ENCODE data around the gene FBLN2.

The FBLN2 gene

DNA sequence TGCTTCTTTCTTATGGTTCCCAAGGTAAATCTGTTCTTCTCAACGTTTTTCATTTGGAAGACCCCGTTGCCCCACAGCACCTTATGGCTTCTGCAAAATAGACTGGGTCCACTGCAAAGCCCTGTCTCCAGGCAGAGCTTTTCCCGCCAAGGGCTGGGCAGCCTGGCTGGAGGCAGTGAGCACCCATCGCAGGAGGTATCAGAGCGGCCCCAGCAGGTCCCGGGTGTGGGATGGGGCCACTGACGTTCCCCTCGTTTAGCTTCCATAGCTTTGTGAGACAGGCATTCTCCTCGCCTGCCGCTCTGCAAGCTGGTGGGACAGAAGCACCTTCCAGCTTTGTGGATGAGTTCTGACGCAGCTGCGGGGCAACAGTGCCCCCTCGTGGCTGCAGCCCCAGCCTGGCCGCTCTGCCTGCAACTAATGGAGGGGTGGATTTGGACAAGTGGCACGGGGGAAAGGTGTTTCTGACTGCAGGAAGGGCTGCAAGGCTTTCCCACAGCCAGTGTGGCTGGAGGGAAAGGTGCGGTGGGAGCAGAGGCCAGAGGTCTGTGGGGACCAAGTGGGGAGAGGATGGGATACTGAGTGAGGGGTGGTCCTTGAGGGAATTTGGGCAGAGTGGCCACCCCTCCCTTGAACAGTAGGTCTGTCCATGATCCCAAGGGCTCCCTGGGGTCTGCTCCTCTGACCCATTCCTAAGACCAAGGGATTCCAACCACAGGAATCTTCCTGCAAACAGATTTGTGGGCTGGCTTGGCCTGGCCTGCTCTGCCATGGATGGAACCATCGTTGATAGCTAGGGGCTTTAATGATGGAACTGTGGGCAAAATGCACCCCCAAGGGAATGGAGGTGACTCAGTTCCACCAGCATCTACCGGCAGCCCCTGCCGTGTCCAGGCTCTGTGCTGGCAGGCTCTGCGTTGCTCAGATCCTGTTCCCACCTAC is 99.4 kb downstream of the FBLN2 start:
- DNase-seq (ENCODE audit: low spot score) = peak; percentile 94

- DNase-seq (ENCODE audit: low spot score) = peak; percentile 91
These were observed 101.5 kb downstream of the FBLN2 start for GRCh38 chr3:13650210-13651056.

GRCh38 chr3:13651057-13651400 is 102.1 kb downstream of the FBLN2 start:
- no peak for DNase-seq (ENCODE audit: low spot score)

- no peak for DNase-seq (ENCODE audit: low spot score)
These were observed 103.0 kb downstream of the FBLN2 start for GRCh38 chr3:13651775-13652428.

- DNase-seq (ENCODE audit: low spot score) = no peak
These were observed 103.8 kb downstream of the FBLN2 start for GRCh38 chr3:13652728-13653127.

- DNase-seq (ENCODE audit: low spot score) = peak; percentile 53
These were observed 104.8 kb downstream of the FBLN2 start for GRCh38 chr3:13653631-13654279.

GRCh38 chr3:13654330-13655060 is 105.6 kb downstream of the FBLN2 start:
- no peak for DNase-seq (ENCODE audit: low spot score)

- peak; percentile 85 for DNase-seq (ENCODE audit: low spot score)
These were observed 106.4 kb downstream of the FBLN2 start for GRCh38 chr3:13655061-13655913.

- DNase-seq (ENCODE audit: low spot score) = no peak
These were observed 107.8 kb downstream of the FBLN2 start for GRCh38 chr3:13656584-13657301.

DNA sequence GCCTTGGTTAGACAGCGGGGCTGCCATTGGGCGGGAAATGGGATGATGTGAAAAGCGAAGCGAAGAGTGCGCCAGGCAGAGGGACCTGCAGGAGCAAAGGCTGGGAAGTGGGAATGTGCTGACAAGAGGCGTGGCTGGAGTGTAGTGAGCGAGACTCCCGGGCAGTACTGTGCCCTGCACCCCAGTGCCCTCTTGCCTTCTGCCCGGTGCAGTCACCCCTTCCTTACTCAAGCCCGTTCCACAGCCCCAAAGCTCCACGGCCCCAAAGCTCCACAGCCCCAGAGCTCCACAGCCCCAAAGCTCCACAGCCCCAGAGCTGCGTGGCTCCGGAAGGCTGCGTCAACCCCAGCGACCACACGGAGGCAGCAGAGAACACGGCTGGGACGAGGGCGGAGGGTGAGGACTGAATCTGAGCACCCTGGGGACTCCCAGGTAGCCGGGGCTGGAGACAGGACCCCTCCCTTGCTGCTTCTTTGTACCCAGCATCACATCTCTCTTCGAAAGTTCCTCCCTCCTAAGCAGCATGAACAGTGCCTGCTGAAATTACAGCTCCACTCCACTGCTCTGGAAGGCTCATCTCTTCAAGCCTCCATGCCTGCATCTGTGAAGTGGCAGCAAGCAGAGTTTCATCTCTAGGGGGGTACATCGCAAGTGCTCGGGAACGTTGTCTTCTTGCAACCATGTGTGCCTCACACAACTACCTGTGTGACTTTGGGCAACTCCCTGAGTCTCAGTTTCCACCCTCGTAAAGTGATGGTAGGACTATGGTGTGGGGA is 108.9 kb downstream of the FBLN2 start:
- DNase-seq (ENCODE audit: low spot score) = peak; percentile 89

DNA sequence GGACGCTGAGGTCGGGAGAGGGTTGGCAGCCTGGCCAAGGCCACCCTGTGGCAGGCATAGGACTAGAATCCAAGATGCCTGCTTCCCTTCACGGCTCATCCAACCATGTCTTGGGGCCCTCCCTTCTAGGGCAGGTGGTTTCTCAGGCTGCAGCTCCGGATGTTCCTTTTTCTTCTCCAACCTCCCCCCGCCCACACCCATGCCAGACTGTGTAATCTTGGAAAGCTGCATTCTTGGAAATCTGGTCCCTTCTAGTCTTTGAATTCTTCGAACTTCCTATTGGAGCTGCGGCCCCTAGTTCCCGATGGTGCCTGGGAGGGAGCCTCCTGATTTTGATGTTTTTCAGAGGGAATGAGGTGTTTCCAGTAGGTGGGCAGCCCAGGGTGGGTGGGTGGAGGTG is 109.8 kb downstream of the FBLN2 start:
- DNase-seq (ENCODE audit: low spot score) = no peak

GRCh38 chr3:13659221-13659969 is 110.5 kb downstream of the FBLN2 start:
- DNase-seq (ENCODE audit: low spot score) = no peak

DNA sequence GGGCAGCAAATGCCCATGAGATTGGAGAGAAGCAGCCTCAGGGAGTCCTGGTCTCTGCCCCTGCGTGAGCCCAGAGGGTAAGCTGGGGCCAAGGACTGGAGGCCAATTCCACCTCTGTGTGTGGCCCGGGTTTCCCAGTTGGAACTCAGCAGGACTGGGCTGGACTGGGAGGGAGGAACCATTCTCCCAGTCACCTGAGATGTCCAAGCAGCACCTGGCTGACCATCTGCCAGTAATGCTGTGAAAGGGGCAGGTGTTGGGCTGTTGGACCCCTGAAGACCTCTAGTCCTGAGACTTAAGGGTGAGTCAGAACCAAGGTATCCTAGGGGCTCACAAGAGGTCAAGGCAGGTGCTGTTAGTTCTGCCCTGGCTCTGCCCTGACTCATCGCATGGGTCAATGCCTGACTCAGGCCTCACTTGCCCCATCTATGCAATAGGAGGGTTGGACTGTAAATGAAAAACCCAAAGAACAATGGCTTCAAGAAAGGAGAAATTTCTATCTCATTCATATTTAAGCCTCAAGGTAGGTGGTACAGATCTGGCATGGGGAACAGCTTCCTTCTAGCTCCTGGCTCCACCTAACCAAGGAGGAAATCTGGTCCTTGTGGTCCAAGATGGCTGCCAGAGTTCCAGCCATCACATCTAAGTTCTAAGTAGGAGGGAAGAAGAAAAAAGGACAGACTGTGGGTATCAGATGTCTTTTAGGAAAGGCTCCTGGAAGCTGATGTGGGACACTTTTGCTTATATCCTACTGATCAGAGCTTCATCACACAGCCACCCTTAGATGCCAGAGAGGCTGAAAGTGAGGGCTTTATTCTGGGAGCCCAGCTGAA is 111.3 kb downstream of the FBLN2 start:
- DNase-seq (ENCODE audit: low spot score) = no peak

DNA sequence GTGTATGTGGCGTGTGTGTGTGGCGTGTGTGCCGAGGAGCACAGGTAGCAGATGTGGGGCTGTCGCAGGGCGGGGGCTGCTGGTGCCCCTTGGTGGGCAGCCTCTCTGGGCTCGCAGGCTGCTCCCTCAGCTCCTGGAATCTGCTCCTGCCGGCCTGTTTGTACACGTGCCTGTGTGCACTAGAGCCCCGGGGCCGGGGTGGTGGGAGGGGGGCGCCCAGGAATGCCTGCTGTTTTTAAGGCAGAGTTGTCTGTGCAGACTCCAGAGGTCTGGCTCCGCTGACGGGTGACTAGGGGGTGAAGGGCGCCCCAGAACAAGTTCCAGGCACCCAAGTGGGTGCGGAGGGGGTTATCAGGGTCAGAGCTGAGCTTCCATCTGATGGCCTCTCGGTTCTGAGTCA is 112.2 kb downstream of the FBLN2 start:
- no peak for DNase-seq (ENCODE audit: low spot score)

DNA sequence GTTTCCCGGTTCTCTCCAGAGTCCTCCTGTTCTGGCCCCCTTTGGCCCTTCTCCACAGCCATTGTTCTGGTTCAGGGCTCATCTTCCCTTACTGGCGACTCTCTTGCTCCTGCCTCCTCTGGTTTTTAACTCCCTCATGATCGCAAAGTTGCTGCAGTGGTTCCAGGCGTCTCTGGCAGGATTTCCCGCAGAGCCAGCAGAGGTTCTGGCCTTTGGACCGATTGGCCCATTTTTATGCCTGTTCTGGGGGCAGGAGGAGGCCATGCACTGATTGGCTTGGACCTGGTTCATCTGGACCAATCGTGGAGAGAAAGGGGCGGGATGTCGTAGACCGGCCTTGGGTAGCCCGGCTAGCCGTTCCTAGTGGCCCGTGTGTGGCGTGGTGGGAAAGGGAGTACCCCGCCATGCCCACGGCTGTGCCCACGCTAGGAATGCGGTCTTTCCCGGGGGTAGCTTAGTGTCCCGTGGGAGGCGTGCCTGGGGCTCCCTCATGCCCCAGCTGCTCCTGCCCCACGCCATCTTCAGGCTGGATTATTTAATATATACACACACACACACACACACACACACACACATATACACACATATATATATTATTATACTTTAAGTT is 113.4 kb downstream of the FBLN2 start:
- no peak for DNase-seq (ENCODE audit: low spot score)

GRCh38 chr3:13663781-13664535 is 115.0 kb downstream of the FBLN2 start:
- DNase-seq (ENCODE audit: low spot score) = no peak

Measured in AG08396 (cell line).